H1 (cell line): ENCODE results near the gene DNASE1L1. TPM values are rescaled to one million over a fixed set of nuclear protein-coding genes. Genes with fewer than 3 reads are reported as not detected.

Experiments
- CTCF ChIA-PET: fragments of 300-600 bp; sonication (Branson Sonifier 250); formaldehyde crosslinking; loops from one replicate; lab custom pipeline; 2021; ENCODE audit not compliant: partially characterized antibody; lab: Charles Lee
- POLR2A ChIA-PET: fragments of 300-600 bp; sonication (Branson Sonifier 250); formaldehyde crosslinking; loops from one replicate; lab custom pipeline; 2021; ENCODE audit warnings: inconsistent platforms; ENCODE audit not compliant: partially characterized antibody; lab: Charles Lee
- DNase-seq, 2 experiments: peaks; one replicate each; pipeline versions ENCODE4 v3.0.0 to v3.0.0-alpha.2; 2010 to 2022; ENCODE audit warnings: low spot score in 2 of 2, low read depth in 1 of 2, mixed read lengths in 1 of 2
- FAIRE-seq: peaks from 2 replicates; lab custom pipeline; 2011; peaks lifted over from hg19 to GRCh38; lab: Jason Lieb, UNC
- H2AFZ ChIP-seq: 2 replicates; pipeline ENCODE4 v1.8.1; 2012; ENCODE audit warnings: low read length, inconsistent platforms
- H2AK5ac ChIP-seq: 2 replicates; pipeline ENCODE4 v1.6.1; 2013; ENCODE audit warnings: low read depth, low read length
- H2BK120ac ChIP-seq: replicated peaks from 2 replicates; pipeline ENCODE3; 2013; ENCODE audit warnings: low read depth, low read length, inconsistent platforms
- H2BK12ac ChIP-seq: 2 replicates; pipeline ENCODE4 v1.6.1; 2013; ENCODE audit warnings: low read depth, low read length
- H2BK15ac ChIP-seq: 2 replicates; pipeline ENCODE4 v1.6.1; 2013; ENCODE audit warnings: low read length
- H2BK20ac ChIP-seq: 2 replicates; pipeline ENCODE4 v1.6.1; 2013; ENCODE audit warnings: low read length
- H2BK5ac ChIP-seq: 2 replicates; pipeline ENCODE4 v1.6.1; 2013; ENCODE audit warnings: low read depth, low read length
- H3K14ac ChIP-seq: 2 replicates; pipeline ENCODE4 v1.6.1; 2013; ENCODE audit warnings: inconsistent platforms; ENCODE audit not compliant: insufficient read length
- H3K18ac ChIP-seq: 2 replicates; pipeline ENCODE4 v1.6.1; 2013; ENCODE audit warnings: low read length; ENCODE audit errors: extremely low read depth
- H3K23ac ChIP-seq: 2 replicates; pipeline ENCODE4 v1.6.1; 2013; ENCODE audit warnings: inconsistent platforms; ENCODE audit not compliant: insufficient read length
- H3K23me2 ChIP-seq: 2 replicates; pipeline ENCODE4 v1.6.1; 2013; ENCODE audit warnings: low read depth, low read length
- H3K27ac ChIP-seq: 2 replicates; pipeline ENCODE4 v1.6.1; 2011; ENCODE audit warnings: low read depth, low read length, inconsistent platforms
- H3K27me3 ChIP-seq, 4 experiments: replicated peaks in 1 of 4; 1 replicate in 1 of 4; 2 replicates in 3 of 4; pipeline versions ENCODE4 v1.6.1 to v1.8.1; 2011 to 2013; ENCODE audit warnings: low read length in 3 of 4, mild to moderate bottlenecking in 3 of 4, inconsistent platforms in 2 of 4, mixed read lengths in 2 of 4, moderate library complexity in 1 of 4; ENCODE audit not compliant: control insufficient read depth in 3 of 4, insufficient read depth in 3 of 4; ENCODE audit errors: extremely low read depth in 1 of 4
- H3K36me3 ChIP-seq, 4 experiments: 2 replicates each; pipeline versions ENCODE4 v1.6.1 to v1.8.1; 2011 to 2013; ENCODE audit warnings: mild to moderate bottlenecking in 4 of 4, low read length in 3 of 4, moderate library complexity in 2 of 4, control low read depth in 1 of 4, inconsistent platforms in 1 of 4; ENCODE audit not compliant: insufficient read depth in 4 of 4, control insufficient read depth in 2 of 4
- H3K4ac ChIP-seq: replicated peaks from 2 replicates; pipeline ENCODE3; 2013; ENCODE audit warnings: low read length, low read depth, mixed read lengths, inconsistent platforms; ENCODE audit not compliant: insufficient read length
- H3K4me1 ChIP-seq, 4 experiments: replicated peaks in 1 of 4; 1 replicate in 1 of 4; 2 replicates in 3 of 4; pipeline versions ENCODE4 v1.6.1 to v1.8.1; 2011 to 2013; ENCODE audit warnings: low read length in 3 of 4, inconsistent platforms in 2 of 4, mixed read lengths in 1 of 4; ENCODE audit not compliant: insufficient read depth in 4 of 4, control insufficient read depth in 3 of 4
- H3K4me2 ChIP-seq, 2 experiments: 2 replicates each; pipeline versions ENCODE4 v1.6.1 to v1.8.1; 2011 to 2013; ENCODE audit warnings: low read depth in 2 of 2, low read length in 2 of 2, control low read depth in 1 of 2, inconsistent platforms in 1 of 2, mild to moderate bottlenecking in 1 of 2; ENCODE audit not compliant: insufficient read depth in 1 of 2
- H3K4me3 ChIP-seq, 4 experiments: fragments of 200-600, 300-600 bp in 1 of 4; sonication (generic), shearing (Covaris generic), sonication (Bioruptor Twin) in 1 of 4; 2 replicates each; pipeline versions ENCODE4 v1.5.1 to v1.8.1; 2011 to 2016; ENCODE audit warnings: low read length in 4 of 4, low read depth in 3 of 4, control low read depth in 2 of 4, inconsistent platforms in 2 of 4, mild to moderate bottlenecking in 2 of 4, mixed read lengths in 1 of 4, moderate library complexity in 1 of 4; ENCODE audit not compliant: insufficient read depth in 2 of 4; ENCODE audit errors: extremely low read depth in 1 of 4
- H3K56ac ChIP-seq: replicated peaks from 2 replicates; pipeline ENCODE3; 2013; ENCODE audit warnings: low read depth, mild to moderate bottlenecking, mixed read lengths, low read length, inconsistent platforms; ENCODE audit not compliant: insufficient read length
- H3K79me1 ChIP-seq: 2 replicates; pipeline ENCODE4 v1.6.1; 2013; ENCODE audit warnings: low read depth, low read length, control low read depth
- H3K79me2 ChIP-seq, 2 experiments: 2 replicates each; pipeline versions ENCODE4 v1.6.1 to v1.8.1; 2012 to 2013; ENCODE audit warnings: low read length in 2 of 2, mild to moderate bottlenecking in 2 of 2, inconsistent platforms in 1 of 2; ENCODE audit not compliant: insufficient read depth in 2 of 2, control insufficient read depth in 1 of 2
- H3K9ac ChIP-seq, 4 experiments: replicated peaks in 1 of 4; 1 replicate in 1 of 4; 2 replicates in 3 of 4; pipeline versions ENCODE4 v1.6.1 to v1.8.1; 2011 to 2013; ENCODE audit warnings: low read depth in 3 of 4, low read length in 3 of 4, control low read depth in 2 of 4, mild to moderate bottlenecking in 2 of 4, moderate library complexity in 2 of 4, inconsistent platforms in 1 of 4; ENCODE audit errors: extremely low read depth in 1 of 4
- H3K9me3 ChIP-seq, 2 experiments: 2 replicates each; pipeline versions ENCODE4 v1.6.1 to v1.8.1; 2012 to 2013; ENCODE audit warnings: mild to moderate bottlenecking in 2 of 2, moderate library complexity in 2 of 2, control low read depth in 1 of 2, inconsistent platforms in 1 of 2, low read depth in 1 of 2, low read length in 1 of 2, mixed read lengths in 1 of 2; ENCODE audit not compliant: insufficient read depth in 2 of 2
- H4K20me1 ChIP-seq, 2 experiments: replicated peaks in 1 of 2; 2 replicates each; pipeline versions ENCODE3 to v1.8.1; 2011 to 2013; ENCODE audit warnings: inconsistent platforms in 2 of 2, low read length in 2 of 2, mild to moderate bottlenecking in 1 of 2; ENCODE audit not compliant: insufficient read depth in 2 of 2, control insufficient read depth in 1 of 2
- H4K5ac ChIP-seq: 2 replicates; pipeline ENCODE4 v1.6.1; 2013; ENCODE audit warnings: low read length, low read depth, mixed read lengths, inconsistent platforms; ENCODE audit not compliant: insufficient read length
- H4K8ac ChIP-seq: 2 replicates; pipeline ENCODE4 v1.8.0; 2013; ENCODE audit warnings: mild to moderate bottlenecking, moderate library complexity, low read length, inconsistent platforms; ENCODE audit not compliant: insufficient read depth; ENCODE audit errors: extremely low read depth
- H4K91ac ChIP-seq: replicated peaks from 2 replicates; pipeline ENCODE3; 2013; ENCODE audit warnings: low read length, mixed read lengths, inconsistent platforms; ENCODE audit not compliant: insufficient read length
- GTF2F1 ChIP-seq: IDR thresholded peaks from 2 replicates; pipeline ENCODE4 v1.6.1; 2012; ENCODE audit warnings: low read depth, low read length, improper control_type of control experiment, borderline replicate concordance
- RAD21 ChIP-seq, 2 experiments: IDR thresholded peaks in 1 of 2; conservative IDR thresholded peaks in 1 of 2; 2 replicates each; pipeline ENCODE4 v1.6.1; 2011; ENCODE audit warnings: low read depth in 2 of 2, low read length in 2 of 2, improper control_type of control experiment in 1 of 2, inconsistent platforms in 1 of 2, mild to moderate bottlenecking in 1 of 2, moderate library complexity in 1 of 2
- TCF12 ChIP-seq: IDR thresholded peaks from 2 replicates; pipeline ENCODE4 v1.6.1; 2011; ENCODE audit warnings: low read depth, mild to moderate bottlenecking, low read length
- WGBS, 2 experiments: shearing (Covaris generic) in 1 of 2; methylation state at CpG; one replicate each; pipeline versions ENCODE4 v1.1.6 to v1.1.7; 2013 to 2015; ENCODE audit warnings: low lambda C conversion rate in 2 of 2, mixed read lengths in 2 of 2, inconsistent platforms in 1 of 2, low coverage in 1 of 2, missing lambda C conversion rate in 1 of 2; ENCODE audit not compliant: insufficient replicate concordance in 2 of 2, insufficient coverage in 1 of 2, insufficient read length in 1 of 2; ENCODE audit errors: extremely low coverage in 1 of 2, missing lambda C conversion rate in 1 of 2; 5-methylcytosine and 5-hydroxymethylcytosine counted together
- polyA plus RNA-seq, 7 experiments: library from polyadenylated mRNA; depleted of rRNA in 3 of 7; stranded (reverse) in 5 of 7; unstranded in 2 of 7; fragments of >200 nt in 5 of 7; fragments of 200-250 nt in 2 of 7; gene quantifications; 1 replicate in 5 of 7; 2 replicates in 1 of 7; 4 replicates in 1 of 7; pipeline versions ENCODE4 v1.2.1 to v1.2.3, GENCODE V29; 2011 to 2013; ENCODE audit warnings: missing spikeins in 2 of 7, mixed read lengths in 2 of 7
- total RNA-seq: library from RNA; stranded (reverse); fragmentation: NEBNext Ultra II Directional; extraction: Animal tissue kit (Norgen Biotek cat#: 25700); gene quantifications from 2 replicates; pipeline ENCODE4 v1.2.1, GENCODE V29; 2021

The DNASE1L1 gene
- total and polyA plus RNA-seq, 2 of the 8 experiments (the other 6 are each of a cell fraction or from before 2014, with no cell fraction given): 8.7 to 30.0 TPM

DNA sequence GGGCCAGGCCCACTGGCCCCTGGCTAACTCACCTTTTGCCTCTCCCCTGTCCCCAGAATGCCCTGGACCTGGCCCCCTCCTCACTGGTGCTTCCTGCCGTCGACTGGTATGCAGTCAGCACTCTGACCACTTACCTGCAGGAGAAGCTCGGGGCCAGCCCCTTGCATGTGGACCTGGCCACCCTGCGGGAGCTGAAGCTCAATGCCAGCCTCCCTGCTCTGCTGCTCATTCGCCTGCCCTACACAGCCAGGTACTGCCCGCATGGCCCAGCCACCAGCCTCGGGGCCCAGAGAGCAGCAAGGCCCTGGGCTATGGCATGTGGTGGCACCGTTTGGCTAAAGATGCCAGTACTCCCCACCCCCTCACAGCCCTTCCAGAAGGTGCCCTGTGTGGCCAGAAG, 23.2 kb upstream of the DNASE1L1 start:
- H3K4me2 ChIP-seq: no peak overlapping the region
- H3K9me3 ChIP-seq: no peaks in the 10 kb centered on the region
- H3K4ac ChIP-seq: no peak overlapping the region
- H4K91ac ChIP-seq: no peak overlapping the region
- DNase-seq (no peak), FAIRE-seq (no peak)
- CTCF ChIA-PET: interaction anchor here (0.9 to 1.9 kb wide), 3 partner anchors 11 to 28 kb away, joined by 3 to 7 read pairs (median 4); partner anchors contain the start of gene FAM50A
- H2AFZ ChIP-seq: no peak overlapping the region
- no peak overlapping the region for H2BK20ac ChIP-seq
- no peak overlapping the region for H2AK5ac ChIP-seq
- peaks cover 0 to 4% of the 10 kb centered on the region in 2 experiments for H4K20me1 ChIP-seq
- no peak overlapping the region for H4K5ac ChIP-seq
- POLR2A ChIA-PET: interaction anchor here (0.9 to 2.0 kb wide), 4 partner anchors 13 to 34 kb away, joined by 3 to 7 read pairs (median 4); partner anchors contain the start of gene RPL10
- peaks cover 4% of the 10 kb centered on the region; the same call in 1 of the 2 replicates for H3K23me2 ChIP-seq
- WGBS, 2 experiments: 100% methylated on average over 4 of the region's 8 CpGs; no CpG with 5 or more reads in 1 of the 2 experiments
- H3K36me3 ChIP-seq: peaks cover 0 to 14% (median 7%) of the 10 kb centered on the region in 4 experiments; a peak in 5 of 8 replicates
- no peaks in the 10 kb centered on the region for H3K4me1 ChIP-seq
- H2BK5ac ChIP-seq: no peak overlapping the region
- H3K27ac ChIP-seq: no peak overlapping the region
- no peaks in the 10 kb centered on the region for H3K27me3 ChIP-seq
- H3K56ac ChIP-seq: no peak overlapping the region
- H3K9ac ChIP-seq: no peak overlapping the region
- no peak overlapping the region for H3K14ac ChIP-seq
- H3K4me3 ChIP-seq: no peak overlapping the region
- peaks cover 3 to 9% of the 10 kb centered on the region in 2 experiments; a peak in 2 of 4 replicates for H3K79me2 ChIP-seq
- no peaks in the 10 kb centered on the region for H3K79me1 ChIP-seq
- no peak overlapping the region for H4K8ac ChIP-seq
- H3K23ac ChIP-seq: no peak overlapping the region
- H2BK15ac ChIP-seq: no peak overlapping the region
- no peak overlapping the region for H2BK120ac ChIP-seq
- no peak overlapping the region for H2BK12ac ChIP-seq
- no peak for TF ChIP-seq TCF12
- no peak for TF ChIP-seq GTF2F1
- TF ChIP-seq RAD21 (IDR thresholded peaks at IDR 0.05 in 1 of 2, conservative IDR thresholded peaks at IDR 0.05 in 1 of 2; ENCODE audit: low read depth in 2 of 2, low read length in 2 of 2): no peak
- no peak overlapping the region for H3K18ac ChIP-seq
